ENCODE measurements around the gene RXRA.

GRCh38 chr9:134383148-134383547, 56.9 kb downstream of the RXRA start:
- no peak for TF ChIP-seq CTCF (IDR thresholded peaks at IDR 0.05; ENCODE audit: poor library complexity, severe bottlenecking)
- no peak for TF ChIP-seq POLR2AphosphoS5 (IDR thresholded peaks at IDR 0.05)
- TF ChIP-seq MXI1 (conservative IDR thresholded peaks at IDR 0.05; ENCODE audit: poor library complexity, severe bottlenecking): no peak
- no peak for TF ChIP-seq EP300 (conservative IDR thresholded peaks at IDR 0.05; ENCODE audit: poor library complexity, severe bottlenecking)
- TF ChIP-seq RAD21 (conservative IDR thresholded peaks at IDR 0.05): no peak
- TF ChIP-seq TAF1 (IDR thresholded peaks at IDR 0.05; ENCODE audit: low read depth): no peak
- TF ChIP-seq EZH2 (IDR thresholded peaks at IDR 0.05; ENCODE audit: borderline replicate concordance, insufficient read depth, low read length, poor library complexity, severe bottlenecking): no peak
- TF ChIP-seq SMC3 (conservative IDR thresholded peaks at IDR 0.05; ENCODE audit: poor library complexity): no peak
- no peak for TF ChIP-seq REST (IDR thresholded peaks at IDR 0.05; ENCODE audit: borderline replicate concordance)
